GM18498 (cell line): ENCODE measurements around the gene PRR15.

Source experiments
- ATAC-seq: cut with Tn5 transposase; IDR thresholded peaks from one replicate; pipeline ENCODE4 v1.9.1; 2021; ENCODE audit warnings: mild to moderate bottlenecking, moderate library complexity; ENCODE audit not compliant: unreplicated experiment

Gene PRR15

GRCh38 chr7:29567174-29567573, 3.5 kb downstream of the PRR15 start:
- no peak for ATAC-seq

- ATAC-seq, result no peak
Measured at GRCh38 chr7:29569648-29570047, 6.0 kb downstream of the PRR15 start.

GRCh38 chr7:29572558-29572957, 8.9 kb downstream of the PRR15 start:
- ATAC-seq, result no peak

GRCh38 chr7:29573567-29573966, 9.9 kb downstream of the PRR15 start:
- no peak for ATAC-seq

- ATAC-seq, result no peak
Measured at GRCh38 chr7:29574659-29575058, 11.0 kb downstream of the PRR15 start.

GRCh38 chr7:29587195-29587808, 23.7 kb downstream of the PRR15 start:
- ATAC-seq, result peak; percentile 73

- no peak for ATAC-seq
Measured at GRCh38 chr7:29588212-29588611, 24.6 kb downstream of the PRR15 start.

GRCh38 chr7:29588900-29589696, 25.5 kb downstream of the PRR15 start:
- ATAC-seq, result peak; percentile 94

GRCh38 chr7:29592866-29593265, 29.2 kb downstream of the PRR15 start:
- ATAC-seq, result no peak

- ATAC-seq, result no peak
Measured at GRCh38 chr7:29593459-29593858, 29.8 kb downstream of the PRR15 start.

- ATAC-seq, result no peak
Measured at GRCh38 chr7:29596593-29597178, 33.1 kb downstream of the PRR15 start.

- no peak for ATAC-seq
Measured at GRCh38 chr7:29597266-29597665, 33.6 kb downstream of the PRR15 start.

GRCh38 chr7:29598137-29598536, 34.5 kb downstream of the PRR15 start:
- no peak for ATAC-seq

GRCh38 chr7:29598613-29599012, 35.0 kb downstream of the PRR15 start:
- ATAC-seq, result no peak

- ATAC-seq, result no peak
Measured at GRCh38 chr7:29599026-29599425, 35.4 kb downstream of the PRR15 start.

- ATAC-seq, result no peak
Measured at GRCh38 chr7:29600661-29601060, 37.0 kb downstream of the PRR15 start.

- no peak for ATAC-seq
Measured at GRCh38 chr7:29604052-29604451, 40.4 kb downstream of the PRR15 start.

GRCh38 chr7:29604702-29605101, 41.1 kb downstream of the PRR15 start:
- ATAC-seq, result no peak

GRCh38 chr7:29605671-29606070, 42.0 kb downstream of the PRR15 start:
- ATAC-seq, result no peak

GRCh38 chr7:29606287-29606721, 42.7 kb downstream of the PRR15 start:
- no peak for ATAC-seq

- no peak for ATAC-seq
Measured at GRCh38 chr7:29606830-29607229, 43.2 kb downstream of the PRR15 start.

GRCh38 chr7:29607259-29607658, 43.6 kb downstream of the PRR15 start:
- ATAC-seq, result no peak
